ENCODE measurements around the gene RSAD2. TPM values are rescaled to one million over a fixed set of nuclear protein-coding genes. Genes with fewer than 3 reads are reported as not detected.

The RSAD2 gene
- total and polyA plus RNA-seq, 9 of the 15 experiments (the other 6 are each of a cell fraction or from before 2014, with no cell fraction given) = 0.15 to 1.4 (median 0.28) TPM

DNA sequence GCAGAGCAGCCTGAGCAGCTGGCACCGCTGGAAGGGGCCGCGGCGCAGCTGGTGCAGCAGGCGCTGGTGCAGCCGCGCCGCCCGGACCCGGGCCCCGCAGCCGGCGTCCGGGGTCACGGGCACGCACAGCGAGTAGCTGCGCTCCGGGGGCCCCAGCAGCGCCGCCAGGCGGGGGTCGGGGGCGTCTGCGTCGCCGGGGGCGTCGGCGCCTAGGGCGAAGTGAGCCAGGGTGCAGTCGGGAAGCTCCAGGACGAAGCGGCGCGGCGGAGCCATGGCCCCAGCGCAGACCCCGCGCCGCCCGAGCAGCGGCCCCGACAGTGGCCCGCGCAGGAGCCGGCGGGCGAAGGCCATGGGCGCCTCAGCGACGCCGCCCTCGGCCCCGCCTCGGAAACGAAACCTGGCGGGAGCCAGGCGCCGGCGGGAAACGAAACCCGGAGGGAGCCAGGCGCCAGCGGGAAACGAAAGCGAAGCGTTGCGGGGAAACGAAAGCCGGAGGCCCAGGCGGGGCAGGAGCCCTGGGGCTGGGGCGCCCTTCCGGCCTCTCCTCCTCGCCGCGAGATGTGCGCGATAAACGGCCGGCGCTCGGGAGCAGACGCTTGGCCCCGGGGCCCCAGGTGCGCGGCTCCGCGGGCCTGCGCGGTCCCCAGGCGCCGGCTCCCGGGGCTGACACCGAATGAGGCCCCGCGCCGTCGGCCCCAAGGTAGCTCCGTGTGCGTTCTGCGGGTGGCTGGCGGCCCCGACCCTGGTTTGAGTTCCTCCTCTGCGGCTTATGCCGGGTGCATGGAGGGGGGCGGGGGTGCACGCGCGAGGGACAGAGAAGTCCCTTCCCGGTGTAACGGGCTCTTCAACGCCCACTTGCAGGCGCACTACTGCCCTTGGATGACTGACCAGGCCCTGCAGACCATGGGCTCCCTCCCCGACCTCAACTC lies 12.0 kb upstream of the RSAD2 start, which contains the start of gene CMPK2 (continued):
- TF ChIP-seq, protein P1, sequence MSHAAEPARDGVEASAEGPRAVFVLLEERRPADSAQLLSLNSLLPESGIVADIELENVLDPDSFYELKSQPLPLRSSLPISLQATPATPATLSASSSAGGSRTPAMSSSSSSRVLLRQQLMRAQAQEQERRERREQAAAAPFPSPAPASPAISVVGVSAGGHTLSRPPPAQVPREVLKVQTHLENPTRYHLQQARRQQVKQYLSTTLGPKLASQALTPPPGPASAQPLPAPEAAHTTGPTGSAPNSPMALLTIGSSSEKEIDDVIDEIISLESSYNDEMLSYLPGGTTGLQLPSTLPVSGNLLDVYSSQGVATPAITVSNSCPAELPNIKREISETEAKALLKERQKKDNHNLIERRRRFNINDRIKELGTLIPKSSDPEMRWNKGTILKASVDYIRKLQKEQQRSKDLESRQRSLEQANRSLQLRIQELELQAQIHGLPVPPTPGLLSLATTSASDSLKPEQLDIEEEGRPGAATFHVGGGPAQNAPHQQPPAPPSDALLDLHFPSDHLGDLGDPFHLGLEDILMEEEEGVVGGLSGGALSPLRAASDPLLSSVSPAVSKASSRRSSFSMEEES (CRISPR knock-in tag; IDR thresholded peaks at IDR 0.05) = no peak
- TF ChIP-seq ZBTB7A (IDR thresholded peaks at IDR 0.05; ENCODE audit: borderline replicate concordance, control insufficient read depth, low read depth, low read length) = peak; percentile 94
- no peak for TF ChIP-seq ZNF140 (CRISPR knock-in tag; IDR thresholded peaks at IDR 0.05)
- TF ChIP-seq, protein P2, sequence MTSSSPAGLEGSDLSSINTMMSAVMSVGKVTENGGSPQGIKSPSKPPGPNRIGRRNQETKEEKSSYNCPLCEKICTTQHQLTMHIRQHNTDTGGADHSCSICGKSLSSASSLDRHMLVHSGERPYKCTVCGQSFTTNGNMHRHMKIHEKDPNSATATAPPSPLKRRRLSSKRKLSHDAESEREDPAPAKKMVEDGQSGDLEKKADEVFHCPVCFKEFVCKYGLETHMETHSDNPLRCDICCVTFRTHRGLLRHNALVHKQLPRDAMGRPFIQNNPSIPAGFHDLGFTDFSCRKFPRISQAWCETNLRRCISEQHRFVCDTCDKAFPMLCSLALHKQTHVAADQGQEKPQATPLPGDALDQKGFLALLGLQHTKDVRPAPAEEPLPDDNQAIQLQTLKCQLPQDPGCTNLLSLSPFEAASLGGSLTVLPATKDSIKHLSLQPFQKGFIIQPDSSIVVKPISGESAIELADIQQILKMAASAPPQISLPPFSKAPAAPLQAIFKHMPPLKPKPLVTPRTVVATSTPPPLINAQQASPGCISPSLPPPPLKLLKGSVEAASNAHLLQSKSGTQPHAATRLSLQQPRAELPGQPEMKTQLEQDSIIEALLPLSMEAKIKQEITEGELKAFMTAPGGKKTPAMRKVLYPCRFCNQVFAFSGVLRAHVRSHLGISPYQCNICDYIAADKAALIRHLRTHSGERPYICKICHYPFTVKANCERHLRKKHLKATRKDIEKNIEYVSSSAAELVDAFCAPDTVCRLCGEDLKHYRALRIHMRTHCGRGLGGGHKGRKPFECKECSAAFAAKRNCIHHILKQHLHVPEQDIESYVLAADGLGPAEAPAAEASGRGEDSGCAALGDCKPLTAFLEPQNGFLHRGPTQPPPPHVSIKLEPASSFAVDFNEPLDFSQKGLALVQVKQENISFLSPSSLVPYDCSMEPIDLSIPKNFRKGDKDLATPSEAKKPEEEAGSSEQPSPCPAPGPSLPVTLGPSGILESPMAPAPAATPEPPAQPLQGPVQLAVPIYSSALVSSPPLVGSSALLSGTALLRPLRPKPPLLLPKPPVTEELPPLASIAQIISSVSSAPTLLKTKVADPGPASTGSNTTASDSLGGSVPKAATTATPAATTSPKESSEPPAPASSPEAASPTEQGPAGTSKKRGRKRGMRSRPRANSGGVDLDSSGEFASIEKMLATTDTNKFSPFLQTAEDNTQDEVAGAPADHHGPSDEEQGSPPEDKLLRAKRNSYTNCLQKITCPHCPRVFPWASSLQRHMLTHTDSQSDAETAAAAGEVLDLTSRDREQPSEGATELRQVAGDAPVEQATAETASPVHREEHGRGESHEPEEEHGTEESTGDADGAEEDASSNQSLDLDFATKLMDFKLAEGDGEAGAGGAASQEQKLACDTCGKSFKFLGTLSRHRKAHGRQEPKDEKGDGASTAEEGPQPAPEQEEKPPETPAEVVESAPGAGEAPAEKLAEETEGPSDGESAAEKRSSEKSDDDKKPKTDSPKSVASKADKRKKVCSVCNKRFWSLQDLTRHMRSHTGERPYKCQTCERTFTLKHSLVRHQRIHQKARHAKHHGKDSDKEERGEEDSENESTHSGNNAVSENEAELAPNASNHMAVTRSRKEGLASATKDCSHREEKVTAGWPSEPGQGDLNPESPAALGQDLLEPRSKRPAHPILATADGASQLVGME (CRISPR knock-in tag; IDR thresholded peaks at IDR 0.05) = 0 out of 2 replicates have a peak, but pooled peaks have one; percentile 32
- TF ChIP-seq, protein P3, sequence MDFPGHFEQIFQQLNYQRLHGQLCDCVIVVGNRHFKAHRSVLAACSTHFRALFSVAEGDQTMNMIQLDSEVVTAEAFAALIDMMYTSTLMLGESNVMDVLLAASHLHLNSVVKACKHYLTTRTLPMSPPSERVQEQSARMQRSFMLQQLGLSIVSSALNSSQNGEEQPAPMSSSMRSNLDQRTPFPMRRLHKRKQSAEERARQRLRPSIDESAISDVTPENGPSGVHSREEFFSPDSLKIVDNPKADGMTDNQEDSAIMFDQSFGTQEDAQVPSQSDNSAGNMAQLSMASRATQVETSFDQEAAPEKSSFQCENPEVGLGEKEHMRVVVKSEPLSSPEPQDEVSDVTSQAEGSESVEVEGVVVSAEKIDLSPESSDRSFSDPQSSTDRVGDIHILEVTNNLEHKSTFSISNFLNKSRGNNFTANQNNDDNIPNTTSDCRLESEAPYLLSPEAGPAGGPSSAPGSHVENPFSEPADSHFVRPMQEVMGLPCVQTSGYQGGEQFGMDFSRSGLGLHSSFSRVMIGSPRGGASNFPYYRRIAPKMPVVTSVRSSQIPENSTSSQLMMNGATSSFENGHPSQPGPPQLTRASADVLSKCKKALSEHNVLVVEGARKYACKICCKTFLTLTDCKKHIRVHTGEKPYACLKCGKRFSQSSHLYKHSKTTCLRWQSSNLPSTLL (IDR thresholded peaks at IDR 0.05) = no peak
- no peak for TF ChIP-seq SMARCE1 (IDR thresholded peaks at IDR 0.05)
- no peak for TF ChIP-seq TAF9B (IDR thresholded peaks at IDR 0.05; ENCODE audit: partially characterized antibody)
- TF ChIP-seq, protein P4, sequence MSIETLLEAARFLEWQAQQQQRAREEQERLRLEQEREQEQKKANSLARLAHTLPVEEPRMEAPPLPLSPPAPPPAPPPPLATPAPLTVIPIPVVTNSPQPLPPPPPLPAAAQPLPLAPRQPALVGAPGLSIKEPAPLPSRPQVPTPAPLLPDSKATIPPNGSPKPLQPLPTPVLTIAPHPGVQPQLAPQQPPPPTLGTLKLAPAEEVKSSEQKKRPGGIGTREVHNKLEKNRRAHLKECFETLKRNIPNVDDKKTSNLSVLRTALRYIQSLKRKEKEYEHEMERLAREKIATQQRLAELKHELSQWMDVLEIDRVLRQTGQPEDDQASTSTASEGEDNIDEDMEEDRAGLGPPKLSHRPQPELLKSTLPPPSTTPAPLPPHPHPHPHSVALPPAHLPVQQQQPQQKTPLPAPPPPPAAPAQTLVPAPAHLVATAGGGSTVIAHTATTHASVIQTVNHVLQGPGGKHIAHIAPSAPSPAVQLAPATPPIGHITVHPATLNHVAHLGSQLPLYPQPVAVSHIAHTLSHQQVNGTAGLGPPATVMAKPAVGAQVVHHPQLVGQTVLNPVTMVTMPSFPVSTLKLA (conservative IDR thresholded peaks at IDR 0.05) = no peak; a peak in 2 of 4 replicates
- no peak for TF ChIP-seq SNIP1 (IDR thresholded peaks at IDR 0.05; ENCODE audit: low read depth)
- TF ChIP-seq CBX2 (IDR thresholded peaks at IDR 0.05; ENCODE audit: insufficient read depth, low read length, poor library complexity, severe bottlenecking) = no peak
- TF ChIP-seq, protein P5, sequence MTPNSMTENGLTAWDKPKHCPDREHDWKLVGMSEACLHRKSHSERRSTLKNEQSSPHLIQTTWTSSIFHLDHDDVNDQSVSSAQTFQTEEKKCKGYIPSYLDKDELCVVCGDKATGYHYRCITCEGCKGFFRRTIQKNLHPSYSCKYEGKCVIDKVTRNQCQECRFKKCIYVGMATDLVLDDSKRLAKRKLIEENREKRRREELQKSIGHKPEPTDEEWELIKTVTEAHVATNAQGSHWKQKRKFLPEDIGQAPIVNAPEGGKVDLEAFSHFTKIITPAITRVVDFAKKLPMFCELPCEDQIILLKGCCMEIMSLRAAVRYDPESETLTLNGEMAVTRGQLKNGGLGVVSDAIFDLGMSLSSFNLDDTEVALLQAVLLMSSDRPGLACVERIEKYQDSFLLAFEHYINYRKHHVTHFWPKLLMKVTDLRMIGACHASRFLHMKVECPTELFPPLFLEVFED (CRISPR knock-in tag; conservative IDR thresholded peaks at IDR 0.05) = no peak
- TF ChIP-seq XRCC3 (IDR thresholded peaks at IDR 0.05) = no peak
- TF ChIP-seq BCL6 (CRISPR knock-in tag; IDR thresholded peaks at IDR 0.05) = no peak
- TF ChIP-seq HIVEP1 (CRISPR knock-in tag; IDR thresholded peaks at IDR 0.05) = no peak
